ENCODE data around the gene CD33. TPM values are rescaled to one million over a fixed set of nuclear protein-coding genes. Genes with fewer than 3 reads are reported as not detected.
"Not testable (repeated sequence)": the region's sequence is repeated elsewhere in the genome, so short reads cannot be mapped to it uniquely, and the experiment has no call there.

CD33 gene
- polyA plus RNA-seq, 1 experiment = not detected

DNA sequence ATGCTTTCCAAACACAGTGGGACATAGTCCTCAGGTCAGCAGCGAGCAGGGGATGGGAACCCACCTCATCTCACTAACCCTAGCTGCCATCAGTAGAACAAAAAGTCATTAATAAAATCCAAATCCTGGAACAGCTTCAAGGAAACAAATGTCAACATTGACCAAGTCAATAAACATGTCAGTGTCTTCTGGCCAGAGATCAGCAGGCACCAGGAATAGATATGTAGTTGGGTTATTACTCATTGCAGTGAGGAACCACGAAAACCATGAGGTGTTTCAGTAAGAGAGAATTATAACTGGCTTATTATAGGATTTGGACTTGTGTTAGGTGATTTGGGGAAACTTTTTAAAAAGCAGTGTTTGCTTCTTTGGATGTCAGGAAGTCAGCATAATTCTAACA is 17.1 kb upstream of the CD33 start:
- DNase-seq (ENCODE audit: low read depth, low spot score) = no peak
- POLR2A ChIA-PET = no interaction called here
- CTCF ChIA-PET = no interaction called here
- H3K4me3 ChIP-seq (ENCODE audit: low read depth, low read length) = no peak overlapping the region
- TF ChIP-seq, protein P1, sequence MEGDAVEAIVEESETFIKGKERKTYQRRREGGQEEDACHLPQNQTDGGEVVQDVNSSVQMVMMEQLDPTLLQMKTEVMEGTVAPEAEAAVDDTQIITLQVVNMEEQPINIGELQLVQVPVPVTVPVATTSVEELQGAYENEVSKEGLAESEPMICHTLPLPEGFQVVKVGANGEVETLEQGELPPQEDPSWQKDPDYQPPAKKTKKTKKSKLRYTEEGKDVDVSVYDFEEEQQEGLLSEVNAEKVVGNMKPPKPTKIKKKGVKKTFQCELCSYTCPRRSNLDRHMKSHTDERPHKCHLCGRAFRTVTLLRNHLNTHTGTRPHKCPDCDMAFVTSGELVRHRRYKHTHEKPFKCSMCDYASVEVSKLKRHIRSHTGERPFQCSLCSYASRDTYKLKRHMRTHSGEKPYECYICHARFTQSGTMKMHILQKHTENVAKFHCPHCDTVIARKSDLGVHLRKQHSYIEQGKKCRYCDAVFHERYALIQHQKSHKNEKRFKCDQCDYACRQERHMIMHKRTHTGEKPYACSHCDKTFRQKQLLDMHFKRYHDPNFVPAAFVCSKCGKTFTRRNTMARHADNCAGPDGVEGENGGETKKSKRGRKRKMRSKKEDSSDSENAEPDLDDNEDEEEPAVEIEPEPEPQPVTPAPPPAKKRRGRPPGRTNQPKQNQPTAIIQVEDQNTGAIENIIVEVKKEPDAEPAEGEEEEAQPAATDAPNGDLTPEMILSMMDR (IDR thresholded peaks at IDR 0.05; ENCODE audit: low read depth, low read length) = no peak
- no peak overlapping the region for H3K27ac ChIP-seq (ENCODE audit: low read depth, low read length)
- H3K9me3 ChIP-seq (ENCODE audit: control insufficient read depth, insufficient read depth, low read length) = no peaks in the 10 kb centered on the region
- no peaks in the 10 kb centered on the region for H3K27me3 ChIP-seq (ENCODE audit: control insufficient read depth, insufficient read depth, low read length)

DNA sequence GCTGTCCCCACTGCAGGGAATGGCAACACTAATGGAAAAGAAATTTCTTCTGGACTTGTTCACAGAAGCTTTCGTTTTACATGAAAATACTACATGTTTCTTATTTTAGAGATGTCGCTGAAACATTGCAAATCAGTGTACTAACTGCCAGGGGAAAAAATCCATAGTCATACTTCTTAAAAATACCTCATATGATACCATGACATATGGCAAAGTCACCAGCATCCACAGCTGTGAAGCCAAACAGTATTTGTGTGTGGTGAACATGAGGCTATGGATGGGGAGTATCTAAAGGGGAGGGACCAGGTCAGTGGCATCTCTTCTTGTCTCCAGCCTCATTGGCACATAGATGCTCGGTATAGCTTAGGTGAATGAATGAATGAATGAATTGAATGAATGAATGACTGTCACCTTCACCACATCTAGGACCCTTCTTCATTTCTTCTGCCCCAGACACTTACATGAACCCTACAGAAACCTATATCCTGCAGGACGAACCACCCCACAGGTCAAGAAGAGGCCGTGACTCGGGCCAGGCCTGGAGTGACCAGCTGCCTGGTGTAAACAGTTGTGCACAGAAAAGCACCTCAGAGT is 14.6 kb upstream of the CD33 start:
- TF ChIP-seq, protein P1 (IDR thresholded peaks at IDR 0.05; ENCODE audit: low read depth, low read length) = no peak
- no peaks in the 10 kb centered on the region for H3K9me3 ChIP-seq (ENCODE audit: control insufficient read depth, insufficient read depth, low read length)
- no peak for DNase-seq (ENCODE audit: low read depth, low spot score)
- ChIA-PET POLR2A (no interaction called here), CTCF (no interaction called here)
- no peak overlapping the region for H3K27ac ChIP-seq (ENCODE audit: low read depth, low read length)
- H3K27me3 ChIP-seq (ENCODE audit: control insufficient read depth, insufficient read depth, low read length) = no peaks in the 10 kb centered on the region
- no peak overlapping the region for H3K4me3 ChIP-seq (ENCODE audit: low read depth, low read length)

DNA sequence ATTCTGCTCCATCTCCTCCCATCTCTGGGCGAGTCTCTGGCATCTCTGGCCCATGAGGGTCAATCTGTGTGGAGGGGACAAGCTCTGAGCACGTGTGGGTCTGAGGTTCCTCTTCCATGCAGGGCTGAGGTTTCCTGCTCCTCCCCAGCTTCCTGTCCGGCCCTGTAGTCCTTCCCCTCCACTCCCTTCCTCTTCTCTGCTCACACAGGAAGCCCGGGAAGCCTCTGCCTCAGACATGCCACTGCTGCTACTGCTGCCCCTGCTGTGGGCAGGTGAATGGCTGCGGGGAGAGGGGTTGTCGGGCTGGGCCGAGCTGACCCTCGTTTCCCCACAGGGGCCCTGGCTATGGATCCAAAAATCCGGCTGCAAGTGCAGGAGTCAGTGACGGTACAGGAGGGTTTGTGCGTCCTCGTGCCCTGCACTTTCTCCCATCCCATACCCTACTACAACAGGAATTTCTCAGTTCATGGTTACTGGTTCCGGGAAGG is 14.0 kb upstream of the CD33 start:
- DNase-seq (ENCODE audit: low read depth, low spot score); H3K27me3 ChIP-seq (ENCODE audit: control insufficient read depth, insufficient read depth, low read length); H3K9me3 ChIP-seq (ENCODE audit: control insufficient read depth, insufficient read depth, low read length); POLR2A ChIA-PET; H3K27ac ChIP-seq (ENCODE audit: low read depth, low read length); H3K4me3 ChIP-seq (ENCODE audit: low read depth, low read length); CTCF ChIA-PET: not testable (repeated sequence)

DNA sequence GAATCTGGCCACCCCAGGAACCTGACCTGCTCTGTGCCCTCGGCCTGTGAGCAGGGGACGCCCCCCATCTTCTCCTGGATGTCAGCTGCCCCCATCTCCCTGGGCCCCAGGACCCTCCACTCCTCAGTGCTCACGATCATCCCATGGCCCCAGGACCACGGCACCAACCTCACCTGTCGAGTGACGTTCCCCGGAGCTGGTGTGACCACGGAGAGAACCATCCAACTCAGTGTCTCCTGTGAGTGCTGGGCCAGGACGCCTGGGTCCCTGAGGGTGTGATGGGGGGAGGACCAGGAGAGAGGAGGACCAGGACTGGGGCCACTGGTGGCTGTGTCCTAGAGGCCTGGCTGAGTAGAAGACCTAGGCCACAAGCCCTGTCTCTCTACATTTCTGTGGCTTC is 13.0 kb upstream of the CD33 start:
- POLR2A ChIA-PET = no interaction called here
- H3K9me3 ChIP-seq (ENCODE audit: control insufficient read depth, insufficient read depth, low read length) = no peaks in the 10 kb centered on the region
- TF ChIP-seq, protein P1 (IDR thresholded peaks at IDR 0.05; ENCODE audit: low read depth, low read length) = no peak
- H3K4me3 ChIP-seq (ENCODE audit: low read depth, low read length) = no peak overlapping the region
- CTCF ChIA-PET = no interaction called here
- no peak for DNase-seq (ENCODE audit: low read depth, low spot score)
- H3K27me3 ChIP-seq (ENCODE audit: control insufficient read depth, insufficient read depth, low read length) = no peaks in the 10 kb centered on the region
- no peak overlapping the region for H3K27ac ChIP-seq (ENCODE audit: low read depth, low read length)

DNA sequence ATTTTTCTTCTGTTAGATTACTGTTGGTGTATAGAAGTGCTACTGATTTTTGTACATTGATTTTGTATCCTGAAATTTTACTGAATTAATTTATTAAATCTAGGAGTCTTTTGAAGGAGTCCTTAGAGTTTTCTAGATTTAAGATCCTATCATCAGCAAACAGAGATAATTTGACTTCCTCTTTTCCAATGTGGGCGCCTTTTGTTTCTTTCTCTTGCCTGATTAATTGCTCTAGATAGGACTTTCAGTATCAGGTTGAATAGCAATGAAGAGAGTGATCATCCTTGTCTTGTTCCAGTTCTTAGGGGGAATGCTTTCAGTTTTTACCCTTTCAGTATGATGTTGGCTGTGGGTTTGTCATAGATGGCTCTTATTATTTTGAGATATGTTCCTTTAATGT is 5.6 kb upstream of the CD33 start:
- H3K4me3 ChIP-seq (ENCODE audit: low read depth, low read length) = no peak overlapping the region
- TF ChIP-seq, protein P1 (IDR thresholded peaks at IDR 0.05; ENCODE audit: low read depth, low read length) = no peak
- no peaks in the 10 kb centered on the region for H3K9me3 ChIP-seq (ENCODE audit: control insufficient read depth, insufficient read depth, low read length)
- H3K27me3 ChIP-seq (ENCODE audit: control insufficient read depth, insufficient read depth, low read length) = no peaks in the 10 kb centered on the region
- no peak overlapping the region for H3K27ac ChIP-seq (ENCODE audit: low read depth, low read length)
- CTCF ChIA-PET = no interaction called here
- POLR2A ChIA-PET = no interaction called here
- DNase-seq (ENCODE audit: low read depth, low spot score) = no peak

DNA sequence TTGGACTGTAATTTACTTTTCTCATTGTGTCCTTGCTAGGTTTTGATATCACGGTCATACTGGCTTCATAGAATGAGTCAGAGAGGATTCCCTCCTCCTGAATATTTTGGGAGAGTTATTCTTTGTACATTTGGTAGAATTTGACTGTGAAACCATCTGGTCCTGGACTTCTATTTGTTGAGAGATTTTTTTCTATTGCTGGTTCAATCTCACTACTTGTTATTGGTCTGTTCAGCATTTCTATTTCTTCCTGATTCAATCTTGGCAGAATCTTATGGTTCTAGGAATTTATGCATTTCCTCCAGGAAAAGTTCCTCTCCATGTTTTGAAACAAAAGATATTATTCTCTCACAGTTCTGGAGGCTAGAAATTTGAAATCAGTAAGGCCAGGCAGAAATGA is 4.9 kb upstream of the CD33 start:
- Histone ChIP-seq H3K4me3 (ENCODE audit: low read depth, low read length) (no peak overlapping the region), H3K9me3 (ENCODE audit: control insufficient read depth, insufficient read depth, low read length) (no peaks in the 10 kb centered on the region; the same call in 1 of the 2 replicates), H3K27me3 (ENCODE audit: control insufficient read depth, insufficient read depth, low read length) (no peaks in the 10 kb centered on the region), H3K27ac (ENCODE audit: low read depth, low read length) (no peak overlapping the region)
- TF ChIP-seq, protein P1 (IDR thresholded peaks at IDR 0.05; ENCODE audit: low read depth, low read length) = no peak
- ChIA-PET CTCF (no interaction called here), POLR2A (no interaction called here)
- DNase-seq (ENCODE audit: low read depth, low spot score) = no peak

Measured in AG04450 (cell line).